ENCODE results near the gene NOTUM. TPM values are rescaled to one million over a fixed set of nuclear protein-coding genes. Genes with fewer than 3 reads are reported as not detected.

NOTUM gene
- total and polyA plus RNA-seq, 9 of the 15 experiments (the other 6 are each of a cell fraction or from before 2014, with no cell fraction given): 0.03 to 14.0 (median 4.1) TPM

DNA sequence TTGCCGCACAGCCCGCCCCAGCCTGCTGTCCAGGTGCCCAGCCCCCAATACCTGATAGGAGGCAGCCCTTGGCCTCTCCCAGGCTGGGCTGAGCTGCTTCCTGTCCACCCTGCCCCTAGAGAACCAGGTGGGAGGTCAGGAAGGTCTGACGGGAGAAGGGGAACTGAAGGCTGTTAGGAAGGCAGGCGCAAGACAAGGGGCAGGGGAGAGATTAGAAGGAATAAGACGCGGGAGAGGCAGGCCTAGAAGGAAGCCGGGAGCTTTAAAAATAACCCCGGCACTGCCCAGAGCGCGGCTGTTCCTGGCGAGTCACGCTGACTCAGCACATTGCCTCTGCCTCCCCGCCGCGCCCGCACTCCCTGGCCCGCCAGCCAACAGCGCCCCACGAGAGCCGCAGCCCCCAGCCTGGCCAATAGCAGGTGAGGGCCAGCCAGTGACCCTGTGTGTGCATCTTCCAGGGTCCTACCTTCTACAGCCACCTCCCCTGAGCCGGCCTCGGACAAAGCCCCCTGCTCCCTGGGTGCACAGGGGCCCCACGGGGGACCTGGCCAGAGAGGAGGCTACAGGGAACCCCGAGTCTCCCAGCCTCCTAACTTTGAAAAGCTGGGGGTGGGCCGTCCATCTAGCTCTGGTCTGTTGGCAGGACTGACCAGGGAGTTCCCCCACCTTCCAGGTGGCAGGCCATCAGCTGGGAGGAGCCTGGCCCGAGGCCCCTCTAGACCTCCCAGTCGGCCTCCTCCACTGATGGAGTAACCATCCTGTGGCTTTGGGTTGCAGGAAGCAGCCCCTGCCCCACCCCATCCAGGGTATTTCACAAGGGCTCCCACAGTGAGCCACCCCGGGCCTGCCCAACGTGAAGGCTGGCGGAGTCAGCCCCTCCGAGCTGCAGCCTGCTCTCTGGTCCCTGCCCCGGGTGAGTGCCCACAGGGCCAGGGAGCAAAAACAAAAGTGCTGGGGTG lies 37.4 kb downstream of the NOTUM start (continued):
- TF ChIP-seq, protein P1, sequence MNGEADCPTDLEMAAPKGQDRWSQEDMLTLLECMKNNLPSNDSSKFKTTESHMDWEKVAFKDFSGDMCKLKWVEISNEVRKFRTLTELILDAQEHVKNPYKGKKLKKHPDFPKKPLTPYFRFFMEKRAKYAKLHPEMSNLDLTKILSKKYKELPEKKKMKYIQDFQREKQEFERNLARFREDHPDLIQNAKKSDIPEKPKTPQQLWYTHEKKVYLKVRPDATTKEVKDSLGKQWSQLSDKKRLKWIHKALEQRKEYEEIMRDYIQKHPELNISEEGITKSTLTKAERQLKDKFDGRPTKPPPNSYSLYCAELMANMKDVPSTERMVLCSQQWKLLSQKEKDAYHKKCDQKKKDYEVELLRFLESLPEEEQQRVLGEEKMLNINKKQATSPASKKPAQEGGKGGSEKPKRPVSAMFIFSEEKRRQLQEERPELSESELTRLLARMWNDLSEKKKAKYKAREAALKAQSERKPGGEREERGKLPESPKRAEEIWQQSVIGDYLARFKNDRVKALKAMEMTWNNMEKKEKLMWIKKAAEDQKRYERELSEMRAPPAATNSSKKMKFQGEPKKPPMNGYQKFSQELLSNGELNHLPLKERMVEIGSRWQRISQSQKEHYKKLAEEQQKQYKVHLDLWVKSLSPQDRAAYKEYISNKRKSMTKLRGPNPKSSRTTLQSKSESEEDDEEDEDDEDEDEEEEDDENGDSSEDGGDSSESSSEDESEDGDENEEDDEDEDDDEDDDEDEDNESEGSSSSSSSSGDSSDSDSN (IDR thresholded peaks at IDR 0.05; ENCODE audit: borderline replicate concordance in 1 of 2, low read depth in 2 of 2, low read length in 2 of 2): peak; percentile 36 to 72; a peak in 2 of 4 replicates
- TF ChIP-seq POLR2G (IDR thresholded peaks at IDR 0.05; ENCODE audit: low read depth, low read length) (peak; percentile 69), SIN3A (IDR thresholded peaks at IDR 0.05; ENCODE audit: borderline replicate concordance in 2 of 2, control insufficient read depth in 1 of 2, low read depth in 2 of 2, low read length in 2 of 2) (peak in 1 of 2 experiments; percentile 65; a peak in 1 of 4 replicates), ZNF586 (CRISPR knock-in tag; conservative IDR thresholded peaks at IDR 0.05) (no peak), ZC3H11A (IDR thresholded peaks at IDR 0.05; ENCODE audit: low read depth, low read length) (0 out of 2 replicates have a peak, but pooled peaks have one; percentile 46), KAT7 (CRISPR knock-in tag; IDR thresholded peaks at IDR 0.05; ENCODE audit: borderline replicate concordance) (no peak), BCL6 (CRISPR knock-in tag; IDR thresholded peaks at IDR 0.05) (no peak), LEF1 (IDR thresholded peaks at IDR 0.05) (peak; percentile 30)
- TF ChIP-seq, protein P2, sequence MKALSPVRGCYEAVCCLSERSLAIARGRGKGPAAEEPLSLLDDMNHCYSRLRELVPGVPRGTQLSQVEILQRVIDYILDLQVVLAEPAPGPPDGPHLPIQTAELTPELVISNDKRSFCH (CRISPR knock-in tag; IDR thresholded peaks at IDR 0.05): no peak
- TF ChIP-seq, protein P2 (tag; IDR thresholded peaks at IDR 0.05): no peak
- TF ChIP-seq, protein P3, sequence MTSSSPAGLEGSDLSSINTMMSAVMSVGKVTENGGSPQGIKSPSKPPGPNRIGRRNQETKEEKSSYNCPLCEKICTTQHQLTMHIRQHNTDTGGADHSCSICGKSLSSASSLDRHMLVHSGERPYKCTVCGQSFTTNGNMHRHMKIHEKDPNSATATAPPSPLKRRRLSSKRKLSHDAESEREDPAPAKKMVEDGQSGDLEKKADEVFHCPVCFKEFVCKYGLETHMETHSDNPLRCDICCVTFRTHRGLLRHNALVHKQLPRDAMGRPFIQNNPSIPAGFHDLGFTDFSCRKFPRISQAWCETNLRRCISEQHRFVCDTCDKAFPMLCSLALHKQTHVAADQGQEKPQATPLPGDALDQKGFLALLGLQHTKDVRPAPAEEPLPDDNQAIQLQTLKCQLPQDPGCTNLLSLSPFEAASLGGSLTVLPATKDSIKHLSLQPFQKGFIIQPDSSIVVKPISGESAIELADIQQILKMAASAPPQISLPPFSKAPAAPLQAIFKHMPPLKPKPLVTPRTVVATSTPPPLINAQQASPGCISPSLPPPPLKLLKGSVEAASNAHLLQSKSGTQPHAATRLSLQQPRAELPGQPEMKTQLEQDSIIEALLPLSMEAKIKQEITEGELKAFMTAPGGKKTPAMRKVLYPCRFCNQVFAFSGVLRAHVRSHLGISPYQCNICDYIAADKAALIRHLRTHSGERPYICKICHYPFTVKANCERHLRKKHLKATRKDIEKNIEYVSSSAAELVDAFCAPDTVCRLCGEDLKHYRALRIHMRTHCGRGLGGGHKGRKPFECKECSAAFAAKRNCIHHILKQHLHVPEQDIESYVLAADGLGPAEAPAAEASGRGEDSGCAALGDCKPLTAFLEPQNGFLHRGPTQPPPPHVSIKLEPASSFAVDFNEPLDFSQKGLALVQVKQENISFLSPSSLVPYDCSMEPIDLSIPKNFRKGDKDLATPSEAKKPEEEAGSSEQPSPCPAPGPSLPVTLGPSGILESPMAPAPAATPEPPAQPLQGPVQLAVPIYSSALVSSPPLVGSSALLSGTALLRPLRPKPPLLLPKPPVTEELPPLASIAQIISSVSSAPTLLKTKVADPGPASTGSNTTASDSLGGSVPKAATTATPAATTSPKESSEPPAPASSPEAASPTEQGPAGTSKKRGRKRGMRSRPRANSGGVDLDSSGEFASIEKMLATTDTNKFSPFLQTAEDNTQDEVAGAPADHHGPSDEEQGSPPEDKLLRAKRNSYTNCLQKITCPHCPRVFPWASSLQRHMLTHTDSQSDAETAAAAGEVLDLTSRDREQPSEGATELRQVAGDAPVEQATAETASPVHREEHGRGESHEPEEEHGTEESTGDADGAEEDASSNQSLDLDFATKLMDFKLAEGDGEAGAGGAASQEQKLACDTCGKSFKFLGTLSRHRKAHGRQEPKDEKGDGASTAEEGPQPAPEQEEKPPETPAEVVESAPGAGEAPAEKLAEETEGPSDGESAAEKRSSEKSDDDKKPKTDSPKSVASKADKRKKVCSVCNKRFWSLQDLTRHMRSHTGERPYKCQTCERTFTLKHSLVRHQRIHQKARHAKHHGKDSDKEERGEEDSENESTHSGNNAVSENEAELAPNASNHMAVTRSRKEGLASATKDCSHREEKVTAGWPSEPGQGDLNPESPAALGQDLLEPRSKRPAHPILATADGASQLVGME (CRISPR knock-in tag; IDR thresholded peaks at IDR 0.05): 0 out of 2 replicates have a peak, but pooled peaks have one; percentile 49
- TF ChIP-seq, protein P4, sequence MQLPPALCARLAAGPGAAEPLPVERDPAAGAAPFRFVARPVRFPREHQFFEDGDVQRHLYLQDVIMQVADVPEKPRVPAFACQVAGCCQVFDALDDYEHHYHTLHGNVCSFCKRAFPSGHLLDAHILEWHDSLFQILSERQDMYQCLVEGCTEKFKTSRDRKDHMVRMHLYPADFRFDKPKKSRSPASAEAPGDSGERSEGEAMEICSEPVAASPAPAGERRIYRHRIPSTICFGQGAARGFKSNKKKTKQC (CRISPR knock-in tag; IDR thresholded peaks at IDR 0.05): no peak
- TF ChIP-seq, protein P5, sequence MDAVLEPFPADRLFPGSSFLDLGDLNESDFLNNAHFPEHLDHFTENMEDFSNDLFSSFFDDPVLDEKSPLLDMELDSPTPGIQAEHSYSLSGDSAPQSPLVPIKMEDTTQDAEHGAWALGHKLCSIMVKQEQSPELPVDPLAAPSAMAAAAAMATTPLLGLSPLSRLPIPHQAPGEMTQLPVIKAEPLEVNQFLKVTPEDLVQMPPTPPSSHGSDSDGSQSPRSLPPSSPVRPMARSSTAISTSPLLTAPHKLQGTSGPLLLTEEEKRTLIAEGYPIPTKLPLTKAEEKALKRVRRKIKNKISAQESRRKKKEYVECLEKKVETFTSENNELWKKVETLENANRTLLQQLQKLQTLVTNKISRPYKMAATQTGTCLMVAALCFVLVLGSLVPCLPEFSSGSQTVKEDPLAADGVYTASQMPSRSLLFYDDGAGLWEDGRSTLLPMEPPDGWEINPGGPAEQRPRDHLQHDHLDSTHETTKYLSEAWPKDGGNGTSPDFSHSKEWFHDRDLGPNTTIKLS (IDR thresholded peaks at IDR 0.05; ENCODE audit: borderline replicate concordance, low read depth): peak; percentile 58; the same call in 1 of the 2 replicates
